Measurements from ENCODE around the gene C9orf50.

C9orf50 gene

DNA sequence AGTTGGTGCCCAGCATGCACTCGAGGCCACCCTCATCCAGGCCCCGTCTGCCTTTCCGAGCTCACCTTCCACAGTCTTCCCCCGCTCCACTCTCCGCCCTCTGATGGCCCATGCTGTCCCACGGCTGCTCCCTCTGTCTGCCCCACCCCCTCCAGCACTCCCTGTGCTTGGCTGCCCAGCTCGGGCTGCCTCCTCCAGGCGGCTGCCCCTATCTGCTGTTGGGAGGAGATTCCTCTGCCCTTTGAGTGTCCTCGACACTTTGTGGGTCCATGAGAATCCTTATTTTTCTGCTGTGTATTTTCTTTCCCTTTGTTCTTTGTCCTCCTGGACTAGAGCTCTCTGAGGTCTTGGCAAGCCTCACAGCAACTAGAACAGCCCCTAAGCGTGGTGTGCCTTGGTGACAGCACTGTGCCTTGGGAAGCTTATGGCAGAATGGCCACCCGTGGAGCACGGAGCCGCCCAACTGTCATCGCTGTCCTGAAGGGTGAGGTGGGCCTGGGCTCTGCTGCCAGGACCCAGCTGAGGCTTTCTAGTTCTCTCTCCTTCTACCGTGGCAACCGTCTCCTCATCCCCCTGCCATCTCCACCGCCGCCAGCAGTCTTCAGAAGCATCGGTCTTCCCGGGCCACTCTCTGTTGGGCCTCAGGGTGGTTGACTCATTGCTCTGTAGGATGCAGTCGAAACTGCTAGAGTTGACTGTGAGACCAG is 10.2 kb upstream of the C9orf50 start:
- no peak for DNase-seq

DNA sequence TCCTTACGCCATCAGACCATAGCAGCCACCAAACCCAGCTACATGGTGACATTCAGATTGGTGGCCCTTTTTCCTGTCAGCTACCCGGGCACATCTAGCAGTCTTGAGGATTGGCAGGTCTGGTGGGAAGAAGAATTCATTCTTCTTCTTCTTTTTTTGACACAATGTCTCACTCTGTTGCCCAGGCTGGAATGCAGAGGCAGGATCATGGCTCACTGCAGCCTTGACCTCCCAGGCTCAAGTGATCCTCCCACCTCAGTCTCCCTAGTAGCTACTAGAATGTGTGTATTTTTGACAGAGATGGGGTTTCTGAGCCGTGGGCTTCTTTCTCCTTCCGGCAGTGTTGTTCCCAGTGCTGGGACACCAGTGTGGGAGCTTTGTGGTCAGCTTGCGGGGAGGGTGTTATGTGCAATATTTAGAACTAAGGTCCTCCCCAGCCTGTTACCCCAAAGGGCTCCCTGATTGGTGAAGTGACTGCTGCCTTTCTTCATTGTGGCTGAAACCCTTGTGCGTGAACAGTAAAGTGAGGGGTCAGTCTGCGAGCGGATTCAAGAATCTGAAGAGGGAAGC is 8.4 kb upstream of the C9orf50 start:
- DNase-seq: no peak

DNA sequence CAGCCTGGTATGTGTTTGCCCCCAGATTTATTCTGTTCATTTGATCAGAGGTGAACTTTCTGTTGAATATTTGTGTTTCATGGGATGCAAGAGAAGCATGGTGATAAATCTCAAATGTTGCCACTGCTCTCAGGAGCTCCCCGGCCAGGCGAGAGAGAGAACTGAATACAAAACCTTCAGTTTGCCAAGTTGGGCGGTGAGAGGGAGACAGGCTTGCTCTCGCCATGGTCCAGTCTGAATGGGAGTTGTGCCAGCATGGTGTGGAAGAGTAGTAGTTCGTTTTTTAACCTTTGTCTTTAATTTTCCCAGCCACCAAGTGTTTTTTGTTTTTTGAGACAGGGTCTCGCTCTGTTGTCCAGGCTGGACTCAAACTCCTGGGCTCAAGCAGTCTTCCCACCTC is 7.8 kb upstream of the C9orf50 start:
- no peak for DNase-seq

DNA sequence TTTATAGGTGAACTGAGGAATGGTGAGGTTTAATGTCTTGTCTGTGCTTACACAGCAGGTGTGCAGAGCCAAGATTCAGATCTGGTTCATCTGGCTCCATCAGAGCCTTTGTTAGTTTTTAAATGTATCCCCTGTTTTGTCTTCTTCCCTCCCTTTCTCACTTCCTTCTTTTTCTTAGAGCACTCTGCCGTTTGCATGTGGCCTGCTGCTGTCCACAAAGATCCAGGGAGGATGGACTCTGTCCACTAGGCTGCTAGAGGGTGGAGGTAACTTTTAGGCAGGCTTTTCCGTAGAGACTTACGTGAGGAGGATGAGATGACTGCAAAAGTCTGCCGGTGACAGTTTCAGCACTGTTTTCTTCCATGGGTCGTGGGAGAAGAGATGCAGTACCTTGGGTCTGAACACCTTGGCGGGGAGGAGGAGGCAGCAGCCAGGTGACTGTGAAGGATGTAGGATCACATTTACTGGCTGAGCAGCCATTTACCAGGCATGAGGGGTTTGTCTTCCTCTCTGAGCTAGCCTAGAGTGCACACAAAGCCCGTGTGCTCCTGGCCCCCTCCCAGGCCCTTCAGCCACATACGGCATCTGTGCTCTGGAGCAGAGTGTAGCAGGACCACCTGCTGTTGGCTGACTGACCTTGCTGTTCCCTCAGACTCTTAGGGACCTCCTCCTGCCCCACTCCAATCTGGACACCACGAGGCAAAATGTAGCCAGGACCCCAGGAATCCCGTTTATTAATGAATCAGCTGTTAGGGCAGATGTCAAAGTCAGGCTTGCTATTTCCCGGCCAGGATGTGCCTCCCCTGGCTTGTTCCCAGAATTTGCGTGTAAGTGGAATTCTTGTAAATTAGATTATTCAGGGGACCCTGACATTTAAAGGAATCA is 6.9 kb upstream of the C9orf50 start:
- DNase-seq: no peak

DNA sequence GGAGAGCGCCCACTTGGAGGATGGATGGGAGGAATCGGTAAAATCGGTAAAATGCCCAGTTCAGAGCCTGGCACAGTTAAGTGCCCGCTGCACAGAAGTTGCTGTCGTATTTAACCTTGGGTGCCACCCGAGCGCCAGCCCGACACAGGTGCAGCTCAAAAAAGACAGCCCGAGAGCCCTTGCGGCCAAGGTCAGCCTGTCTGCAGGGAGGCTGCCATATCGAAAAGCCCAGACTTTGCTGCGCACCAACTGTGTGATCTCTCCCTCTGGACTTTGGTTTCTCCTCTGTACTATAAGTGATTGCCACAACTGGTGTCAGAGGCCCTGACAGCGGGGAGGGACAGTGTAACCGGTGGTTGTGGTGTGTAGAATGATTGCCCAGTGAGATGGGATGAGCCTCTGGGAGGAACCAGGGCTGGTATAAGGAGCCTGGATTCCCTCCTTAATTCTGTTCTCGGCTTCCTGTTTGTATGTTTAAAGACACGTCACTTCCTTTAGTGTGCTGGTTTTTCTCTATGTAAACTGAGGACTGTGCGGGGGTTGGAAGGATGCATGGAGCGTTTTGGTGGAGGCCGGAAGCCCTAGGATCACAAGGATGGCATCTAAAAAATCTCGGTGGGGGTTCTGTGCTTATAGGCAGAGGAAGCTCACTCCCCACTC is 5.9 kb upstream of the C9orf50 start:
- DNase-seq: peak in 1 of 4 experiments; percentile 19

DNA sequence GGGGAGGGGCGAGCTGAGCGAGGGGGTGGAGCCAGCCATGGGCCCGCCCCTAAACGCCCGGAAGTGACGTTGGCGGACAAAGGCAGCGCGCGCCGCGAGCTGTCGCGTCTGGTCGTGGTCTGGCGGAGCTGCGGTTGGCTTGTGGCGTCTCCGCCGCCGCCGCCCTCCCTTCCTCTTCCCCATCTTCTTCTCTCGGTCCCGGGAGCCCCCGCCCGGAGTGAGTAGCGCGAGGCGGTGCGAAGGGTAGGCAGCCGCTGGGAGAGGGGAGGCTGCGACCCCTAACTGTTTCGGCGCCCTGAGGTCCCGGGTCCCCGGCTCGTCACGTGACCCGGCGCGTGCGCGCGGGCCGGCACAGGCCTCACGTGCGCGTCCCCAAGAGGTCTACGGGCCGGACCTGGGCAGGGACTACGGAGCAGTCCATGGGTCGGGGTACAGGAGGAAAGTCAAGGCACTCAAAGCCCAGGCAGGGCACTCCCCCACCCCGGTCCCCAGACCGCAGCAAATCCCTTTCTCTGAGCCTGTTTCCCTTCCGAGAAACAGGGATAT is 5.3 kb upstream of the C9orf50 start, which contains the start of gene NTMT1:
Gene NTMT1 (plus strand): TSS at position 85 of the 546 bp plus-strand sequence. CDS start 6,541 bp downstream, outside the sequence.
- peak; percentile 76 to 85 (median 83) for DNase-seq

DNA sequence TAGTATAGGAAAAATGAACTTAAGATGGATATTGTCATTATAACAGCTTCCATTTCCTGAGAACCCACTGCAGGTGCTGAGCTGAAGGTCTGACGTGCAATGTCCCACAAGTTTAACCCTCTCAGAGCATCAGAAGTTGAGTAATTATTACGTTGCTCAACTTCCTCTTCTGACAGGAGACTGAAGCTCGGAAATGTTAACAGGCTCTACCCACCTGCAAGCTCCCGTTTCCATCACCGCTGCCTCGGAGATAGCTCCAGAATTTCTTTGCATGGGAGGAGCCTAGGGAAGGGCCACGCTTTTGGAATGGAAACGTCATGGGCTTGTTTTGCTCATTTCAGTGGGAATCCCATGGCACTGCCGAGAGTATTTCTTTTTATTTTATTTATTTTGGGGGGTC is 4.0 kb upstream of the C9orf50 start:
- DNase-seq: no peak

DNA sequence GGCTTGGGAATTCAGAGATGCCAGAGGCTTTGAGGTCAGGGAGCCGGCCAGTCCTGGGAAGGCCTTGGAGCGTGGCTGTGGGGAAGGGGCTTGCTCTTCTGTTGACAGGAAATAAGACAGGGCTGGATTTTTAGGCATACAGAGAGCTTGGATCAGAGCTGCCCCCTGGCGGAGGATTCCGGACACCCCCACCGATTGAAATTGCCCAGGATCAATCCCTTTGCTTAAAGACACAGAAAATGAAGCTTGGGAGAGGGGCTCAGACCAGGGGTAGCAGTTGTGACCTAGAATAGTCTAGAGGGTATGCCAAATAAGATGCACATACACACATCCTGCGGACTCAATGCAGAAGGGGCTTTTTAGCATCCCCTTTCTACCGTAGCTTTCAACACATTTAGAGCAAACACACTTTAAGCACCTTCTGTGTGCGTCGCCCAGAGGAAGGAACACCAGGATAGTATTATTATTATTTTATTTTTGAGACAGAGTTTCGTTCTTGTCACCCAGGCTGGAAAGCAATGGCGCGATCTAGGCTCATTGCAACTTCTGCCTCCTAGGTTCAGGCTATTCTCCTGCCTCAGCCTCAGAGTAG is 3.4 kb upstream of the C9orf50 start:
- DNase-seq: peak; percentile 38 to 60 (median 42)

DNA sequence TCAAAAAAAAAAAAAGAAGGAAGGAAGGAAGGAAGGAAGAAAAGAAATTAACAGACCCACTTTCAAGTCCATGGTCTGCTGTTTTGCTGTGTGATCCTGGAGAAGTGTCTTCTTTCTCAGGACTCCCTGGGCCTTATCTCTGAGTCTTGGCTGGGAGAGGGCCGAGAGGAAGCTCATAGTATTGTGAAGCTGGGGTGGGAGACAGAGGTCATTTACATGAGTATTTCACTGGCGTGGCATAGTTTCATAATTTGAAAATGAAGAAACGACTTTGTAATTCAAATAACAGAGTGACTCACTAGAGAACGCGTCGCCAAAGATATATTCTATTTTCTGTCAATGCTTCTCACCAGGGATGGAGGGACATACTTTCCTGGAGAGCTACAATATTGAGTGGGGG is 2.4 kb upstream of the C9orf50 start:
- no peak for DNase-seq

DNA sequence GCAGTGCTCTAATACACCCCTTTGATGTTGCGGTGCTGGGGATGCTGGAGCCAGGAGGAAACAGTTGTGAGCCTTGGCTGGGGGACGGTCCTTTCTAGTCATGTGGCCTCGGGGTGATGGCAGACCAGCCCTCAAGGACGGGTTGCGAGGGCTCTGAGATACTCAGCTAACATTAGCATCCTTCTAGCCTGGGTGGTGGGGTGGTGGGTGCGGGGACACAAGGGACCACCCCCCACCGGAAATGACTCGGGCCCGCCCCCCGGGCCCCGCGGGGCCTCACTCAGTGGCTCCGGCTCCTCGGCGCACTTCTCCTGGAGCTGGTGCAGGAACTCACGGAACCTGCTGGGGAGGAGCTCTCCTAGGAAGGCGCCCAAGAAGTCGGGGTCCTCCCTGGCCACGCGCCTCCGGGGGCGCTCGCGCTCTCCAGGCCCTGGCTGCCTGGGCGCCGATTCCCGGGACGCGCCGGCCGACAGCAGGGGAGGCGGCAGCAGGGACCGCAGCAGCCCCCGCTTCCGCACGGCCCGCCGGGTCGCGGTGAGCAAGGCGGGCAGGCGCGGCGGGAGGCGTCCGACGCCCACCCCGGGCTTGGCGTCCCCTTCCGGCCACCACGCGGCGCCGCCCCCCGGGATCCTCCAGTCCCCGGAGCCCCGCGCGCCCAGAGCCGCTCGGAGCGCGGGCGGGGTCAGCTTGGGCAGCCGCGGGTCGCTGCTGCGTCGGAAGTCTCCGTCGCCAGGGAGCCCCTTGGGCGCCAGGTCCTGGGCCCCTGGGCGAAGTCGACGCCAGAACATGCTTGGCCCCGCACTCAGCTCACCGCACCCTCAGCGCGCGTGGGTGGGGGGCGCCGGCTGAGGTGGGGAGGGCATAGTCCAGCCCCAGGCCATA is 873 bp downstream of the C9orf50 start:
- no peak for DNase-seq

DNA sequence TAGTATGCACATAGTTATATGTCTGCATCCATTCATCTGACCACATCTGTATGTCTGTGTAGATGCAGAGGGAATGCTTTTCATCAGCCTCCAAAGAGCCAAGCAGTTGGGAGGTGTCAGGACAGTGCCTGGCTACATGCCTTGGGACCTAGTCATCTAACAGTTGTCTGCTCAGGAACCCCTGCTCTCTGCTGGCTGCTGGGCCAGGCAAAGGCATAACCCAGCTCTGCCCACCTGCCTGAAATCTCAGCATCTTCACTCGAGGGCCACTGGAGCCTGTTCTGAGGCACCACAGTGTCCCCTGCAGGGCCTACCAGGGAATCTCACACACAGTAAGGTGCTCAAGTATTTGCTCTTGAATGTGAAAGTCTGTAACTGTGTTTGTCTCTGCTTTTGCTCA is 3.7 kb downstream of the C9orf50 start:
- no peak for DNase-seq

DNA sequence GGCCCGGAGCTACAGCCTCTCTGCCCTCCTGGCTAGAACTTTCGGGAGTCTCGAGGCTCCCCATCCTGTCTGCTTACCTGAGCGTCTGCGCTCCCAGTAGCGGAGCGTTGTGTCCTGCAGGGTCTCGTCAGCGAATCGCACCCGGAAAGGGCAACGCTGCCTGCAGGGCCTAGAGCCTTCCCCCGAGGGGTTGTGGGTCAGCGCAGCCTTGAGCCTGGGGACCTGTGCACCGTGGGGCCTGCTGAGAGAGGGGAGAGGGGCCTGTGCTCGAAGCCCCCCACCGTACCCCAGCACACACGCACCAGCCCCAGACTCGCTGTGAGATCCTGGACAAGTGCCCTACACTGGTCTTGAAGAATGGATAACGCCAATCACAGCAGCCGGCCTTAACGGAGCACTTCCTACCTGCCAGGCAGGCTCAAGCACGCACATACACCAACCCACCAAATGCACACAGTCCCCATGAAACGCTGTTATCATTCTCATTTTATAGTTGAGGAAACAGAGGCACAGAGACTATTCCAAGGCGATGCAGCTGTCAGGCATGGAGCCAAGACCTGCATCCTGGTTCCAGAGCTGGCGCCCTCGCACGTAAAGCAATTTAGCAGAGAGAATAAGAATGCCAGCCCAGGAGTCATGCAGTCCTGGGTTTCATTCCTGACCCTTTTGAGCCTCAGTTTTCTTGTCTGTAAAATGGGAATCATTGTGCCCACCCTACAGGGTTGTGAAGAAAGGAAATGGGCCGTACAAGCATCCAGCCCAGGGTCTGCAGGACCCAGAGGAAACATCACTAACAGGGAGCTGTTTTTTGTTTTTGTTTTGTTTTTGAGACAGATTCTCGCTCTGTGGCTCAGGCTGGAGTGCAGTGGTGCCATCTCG is 5.3 kb downstream of the C9orf50 start:
- no peak for DNase-seq

DNA sequence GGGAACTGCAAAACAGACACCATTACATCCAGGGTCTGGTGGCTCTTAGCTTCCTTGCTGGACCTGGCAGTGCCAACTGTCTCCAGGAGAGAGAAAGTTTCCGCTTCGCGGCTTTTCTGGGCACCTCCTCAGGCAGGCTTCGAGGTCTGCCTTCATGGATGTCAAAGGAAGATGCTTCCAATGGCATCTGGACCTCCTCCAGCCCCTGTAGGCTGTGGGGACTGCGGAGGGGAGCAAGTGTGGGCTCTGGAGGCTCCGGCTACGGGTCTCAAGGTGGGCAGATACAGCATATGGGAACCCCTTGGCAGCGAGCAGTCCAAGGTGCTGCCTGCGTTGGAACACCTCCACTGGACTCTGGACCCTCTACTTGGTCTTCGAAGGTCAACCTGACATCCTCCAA is 6.0 kb downstream of the C9orf50 start:
- no peak for DNase-seq

DNA sequence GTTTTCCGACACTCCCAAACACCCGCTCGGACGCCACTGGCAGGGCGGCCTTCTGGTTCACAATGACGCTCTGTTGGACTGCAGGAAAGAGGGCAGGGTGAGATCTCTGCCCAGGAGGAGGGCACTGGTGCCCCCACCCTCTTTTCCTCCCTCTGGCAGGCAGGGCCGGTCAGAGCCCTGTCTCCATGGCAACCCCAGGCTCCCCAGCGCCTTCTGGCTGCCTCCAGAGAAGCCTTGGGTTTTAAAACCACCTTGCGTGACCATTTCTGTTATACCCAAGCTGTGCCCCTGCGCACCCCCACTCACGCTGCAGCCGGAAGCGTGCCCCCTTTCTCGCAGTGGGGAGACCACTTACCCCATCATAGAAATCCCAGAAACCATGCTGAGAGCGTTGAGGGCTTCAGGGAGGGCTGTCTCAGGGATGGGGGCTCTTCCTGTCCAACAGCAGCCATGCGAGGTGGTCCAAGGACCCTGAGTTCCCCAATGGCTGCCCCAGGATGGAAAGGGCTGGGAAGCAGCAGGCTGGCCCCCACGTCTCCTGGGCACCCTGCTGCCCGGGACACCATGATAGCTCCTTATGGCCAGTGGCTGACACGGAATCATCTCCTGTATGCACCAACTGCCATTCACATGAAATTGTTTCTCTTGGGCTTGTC is 7.3 kb downstream of the C9orf50 start:
- DNase-seq: no peak

DNA sequence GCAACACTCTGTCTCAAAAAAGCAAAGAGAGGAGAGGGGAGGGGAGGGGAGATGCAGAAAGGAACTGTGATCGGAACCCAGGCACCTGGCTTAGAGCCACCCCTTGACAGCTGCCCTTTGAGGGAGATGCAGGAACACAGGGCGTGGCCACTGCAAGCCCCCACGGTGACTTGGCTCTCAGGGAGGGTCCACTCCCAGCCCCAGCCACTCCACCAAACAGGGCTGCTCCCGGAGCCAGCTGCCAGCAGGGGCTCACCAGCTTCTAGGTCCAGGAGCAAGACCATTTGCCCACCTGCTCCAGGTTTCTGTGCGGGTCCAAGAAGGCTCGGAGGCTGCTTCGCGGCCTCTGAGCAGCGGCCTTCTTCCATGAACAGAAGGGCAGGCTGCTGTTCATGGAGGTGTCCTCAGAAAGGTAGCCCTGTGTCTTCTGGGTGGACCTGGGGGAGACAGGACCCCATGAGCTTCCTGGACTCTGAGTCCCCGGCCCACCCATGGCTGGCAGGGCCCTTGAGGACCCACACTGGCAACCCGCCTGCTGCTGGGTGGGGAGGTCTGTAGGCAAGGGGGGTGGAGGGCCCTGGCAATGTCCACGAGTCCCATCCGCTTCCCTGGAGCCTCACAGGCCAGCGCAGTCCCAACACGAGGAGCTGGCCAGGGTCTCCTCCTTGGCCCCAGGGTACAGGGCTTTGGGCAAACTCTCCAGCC is 7.9 kb downstream of the C9orf50 start:
- no peak for DNase-seq

DNA sequence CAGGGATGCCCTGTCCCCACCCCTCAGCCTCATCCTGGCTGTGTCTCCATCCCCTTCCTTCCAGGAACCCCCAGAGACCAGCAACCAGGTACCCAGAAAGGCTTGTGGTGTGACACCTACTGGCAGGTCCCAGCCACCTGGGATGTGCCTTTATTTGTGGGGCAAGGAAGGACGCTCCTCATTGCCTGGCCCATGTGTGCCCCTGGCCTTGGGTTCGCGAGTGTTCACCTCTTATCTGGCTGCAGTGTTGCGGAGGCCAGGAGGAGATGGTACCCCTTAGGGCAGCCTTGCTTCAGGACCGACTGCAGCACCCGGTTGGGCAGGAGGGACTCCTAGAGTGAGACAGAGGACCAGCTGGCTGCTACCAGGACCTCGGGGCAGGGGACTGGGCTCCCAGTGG is 8.8 kb downstream of the C9orf50 start:
- DNase-seq: no peak

DNA sequence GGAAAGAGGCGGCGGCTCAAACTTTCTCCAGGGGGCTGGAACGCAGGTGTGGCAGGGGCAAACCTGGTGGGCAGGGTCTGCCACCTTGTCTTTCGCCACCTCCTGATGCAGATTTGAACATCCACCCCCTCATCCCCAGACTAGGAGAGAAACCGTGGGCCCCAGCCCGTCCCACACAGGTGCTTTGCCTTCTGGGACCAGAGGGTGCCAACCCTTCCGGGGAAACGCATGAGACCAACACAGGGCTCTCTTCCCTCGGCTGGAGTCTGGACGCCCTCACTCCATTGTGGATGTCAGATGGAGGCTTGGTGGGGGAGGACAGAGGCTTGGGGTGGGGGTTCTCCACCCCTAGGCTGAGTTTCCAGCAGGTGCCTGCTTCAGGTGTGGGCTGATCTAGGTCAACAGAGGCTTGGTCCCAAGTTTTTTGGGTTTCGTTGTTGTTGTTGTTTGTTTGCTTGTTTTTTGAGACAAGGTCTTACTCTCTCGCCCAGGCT is 9.5 kb downstream of the C9orf50 start:
- no peak for DNase-seq

DNA sequence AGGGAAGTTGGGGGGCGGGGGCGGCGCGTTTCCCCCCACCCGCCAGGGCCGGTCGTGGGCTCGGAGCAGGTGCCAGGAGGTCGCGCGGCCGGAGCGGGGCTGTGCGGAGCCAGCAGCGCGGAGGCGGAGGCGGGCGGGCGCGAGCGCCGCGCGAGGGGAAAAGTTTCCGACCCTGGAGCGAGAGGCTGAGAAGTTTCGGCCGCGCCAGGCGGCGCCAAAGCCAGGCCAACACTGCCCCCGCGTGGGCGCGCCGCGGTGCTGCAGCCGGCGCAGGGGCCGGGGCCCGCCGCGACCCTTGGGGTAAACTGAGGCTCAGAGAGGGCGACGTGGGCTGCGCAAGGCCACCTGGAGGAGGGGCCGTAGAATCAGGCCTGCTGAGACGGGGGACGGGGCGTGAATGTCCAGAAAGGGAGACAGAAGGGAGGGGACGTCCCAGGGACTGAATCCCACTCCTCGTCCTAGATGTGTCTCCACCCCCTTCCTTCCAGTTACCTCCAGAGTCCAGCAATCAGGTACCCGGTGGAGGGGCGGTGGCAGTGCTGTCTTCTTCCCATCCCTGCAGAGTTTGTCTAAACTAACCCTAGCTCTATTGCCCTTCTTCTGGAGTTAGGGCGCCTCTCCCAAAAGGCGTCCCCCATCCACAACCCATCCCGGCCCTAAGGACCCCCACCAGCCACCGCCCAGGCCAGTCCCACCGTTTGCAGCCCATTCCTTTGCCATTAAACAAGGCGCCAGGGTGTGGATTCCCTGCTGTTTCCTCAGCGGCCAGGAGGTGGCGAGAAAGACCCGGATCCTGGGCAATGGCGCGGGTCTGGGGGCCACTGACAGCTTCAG is 10.2 kb downstream of the C9orf50 start:
- DNase-seq: peak; percentile 49 to 64 (median 52)

All from activated CD4-positive, CD25-positive, alpha-beta regulatory T cell (primary cell).